Spleen (tissue), 7 donors: ENCODE measurements around the gene TAS2R50.

ENCODE experiments used
- CTCF ChIP-seq, 11 experiments: fragments of 200-600 bp in 7 of 11; fragments of 450-650 bp in 4 of 11; sonication (generic) in 4 of 11; IDR thresholded peaks in 8 of 11; conservative IDR thresholded peaks in 3 of 11; 1 replicate in 7 of 11; 2 replicates in 4 of 11; pipeline versions ENCODE4 v1.4.0 to v1.8.0; 2016 to 2021; ENCODE audit warnings: antibody characterized with exemption in 11 of 11, inconsistent platforms in 4 of 11, mild to moderate bottlenecking in 1 of 11
- POLR2AphosphoS5 ChIP-seq, 3 donors: sonication (generic); formaldehyde crosslinking; IDR thresholded peaks; one replicate each; pipeline ENCODE4 v1.5.1; 2017; ENCODE audit warnings: antibody characterized with exemption in 3 of 3
- donor health status: DM: no; HTN: no; CAD: no; lungs with moderate emphysema.
- donor health status: DM: no; HTN: no; CAD: no.
- donor health status: DM: no; HTN: no; CAD: no.

- no peak for TF ChIP-seq CTCF (IDR thresholded peaks at IDR 0.05 in 8 of 11, conservative IDR thresholded peaks at IDR 0.05 in 3 of 11)
- no peak for TF ChIP-seq POLR2AphosphoS5 (IDR thresholded peaks at IDR 0.05)
Observed at GRCh38 chr12:11007608-11008007, 20.9 kb upstream of the TAS2R50 start.
